Endothelial cell of umbilical vein (primary cell): ENCODE measurements around the gene FEN1. TPM values are rescaled to one million over a fixed set of nuclear protein-coding genes. Genes with fewer than 3 reads are reported as not detected.

Experiments used
- BruUV-seq: library from RNA; stranded (reverse); fragments of 400-500 nt; replicated peaks from 2 replicates; lab custom pipeline; 2021; lab: Mats Ljungman, UMichigan
- CTCF ChIA-PET: fragments of 300-600, 350-600 bp; sonication (Branson Sonifier 250); formaldehyde crosslinking; loops from one replicate; lab custom pipeline; 2021; ENCODE audit warnings: antibody characterized with exemption, inconsistent platforms; lab: Charles Lee
- POLR2A ChIA-PET: fragments of 300-600, 350-600 bp; sonication (Branson Sonifier 250); formaldehyde crosslinking; loops from one replicate; lab custom pipeline; 2021; ENCODE audit warnings: antibody characterized with exemption, inconsistent platforms; lab: Charles Lee
- DNase-seq: peaks from one replicate; pipeline ENCODE4 v3.0.0-alpha.2; 2011; ENCODE audit warnings: low read depth, low spot score
- FAIRE-seq: peaks from 2 replicates; lab custom pipeline; 2011; peaks lifted over from hg19 to GRCh38; lab: Jason Lieb, UNC
- H2AFZ ChIP-seq: 2 replicates; pipeline ENCODE4 v1.6.0; 2012; ENCODE audit warnings: low read depth, low read length, control low read depth, inconsistent platforms
- H3K27ac ChIP-seq: 2 replicates; pipeline ENCODE4 v1.5.1; 2011; ENCODE audit warnings: low read depth, mild to moderate bottlenecking, control low read depth, low read length, moderate library complexity; ENCODE audit not compliant: insufficient read depth
- H3K27me3 ChIP-seq, 2 experiments: 2 replicates each; pipeline versions ENCODE4 v1.6.0 to v1.6.1; 2011; ENCODE audit warnings: low read length in 2 of 2, mixed read lengths in 1 of 2; ENCODE audit not compliant: control insufficient read depth in 2 of 2, insufficient read depth in 2 of 2
- H3K36me3 ChIP-seq, 2 experiments: 2 replicates in 1 of 2; 3 replicates in 1 of 2; pipeline ENCODE4 v1.5.1; 2011; ENCODE audit warnings: low read length in 2 of 2, mild to moderate bottlenecking in 1 of 2, moderate library complexity in 1 of 2; ENCODE audit not compliant: control insufficient read depth in 2 of 2, insufficient read depth in 2 of 2; ENCODE audit errors: extremely low read depth in 1 of 2
- H3K4me1 ChIP-seq: 3 replicates; pipeline ENCODE4 v1.5.1; 2011; ENCODE audit warnings: mild to moderate bottlenecking, low read length; ENCODE audit not compliant: control insufficient read depth, insufficient read depth; ENCODE audit errors: extremely low read depth
- H3K4me2 ChIP-seq: 2 replicates; pipeline ENCODE4 v1.6.1; 2011; ENCODE audit warnings: low read length, control low read depth, mixed read lengths; ENCODE audit not compliant: insufficient read depth
- H3K4me3 ChIP-seq, 3 experiments: fragments of 200-600 bp in 1 of 3; sonication (generic), shearing (Covaris generic) in 1 of 3; replicated peaks in 1 of 3; 2 replicates each; pipeline ENCODE4 v1.5.1; 2011 to 2016; ENCODE audit warnings: control low read depth in 3 of 3, low read length in 3 of 3, mild to moderate bottlenecking in 2 of 3, inconsistent platforms in 1 of 3, low read depth in 1 of 3, moderate library complexity in 1 of 3; ENCODE audit not compliant: insufficient read depth in 1 of 3
- H3K79me2 ChIP-seq: 2 replicates; pipeline ENCODE4 v1.6.0; 2012; ENCODE audit warnings: low read length, inconsistent platforms; ENCODE audit not compliant: control insufficient read depth, insufficient read depth
- H3K9ac ChIP-seq: replicated peaks from 2 replicates; pipeline ENCODE3; 2011; ENCODE audit warnings: low read length, control low read depth; ENCODE audit not compliant: insufficient read depth; ENCODE audit errors: extremely low read depth
- H3K9me1 ChIP-seq: replicated peaks from 3 replicates; pipeline ENCODE4 v1.6.0; 2011; ENCODE audit warnings: mild to moderate bottlenecking, low read length; ENCODE audit not compliant: control insufficient read depth, insufficient read depth; ENCODE audit errors: extremely low read depth
- H3K9me3 ChIP-seq: replicated peaks from 2 replicates; pipeline ENCODE4 v1.5.1; 2012; ENCODE audit warnings: low read length, inconsistent platforms; ENCODE audit not compliant: control insufficient read depth, insufficient read depth
- H4K20me1 ChIP-seq: replicated peaks from 2 replicates; pipeline ENCODE3; 2011; ENCODE audit warnings: mild to moderate bottlenecking, low read length; ENCODE audit not compliant: control insufficient read depth, insufficient read depth; ENCODE audit errors: extremely low read depth
- CTCF ChIP-seq, 2 donors: IDR thresholded peaks; 1 replicate in 1 of 2; 2 replicates in 1 of 2; pipeline ENCODE4 v1.5.1; 2011; ENCODE audit warnings: low read length in 2 of 2, mild to moderate bottlenecking in 2 of 2, moderate library complexity in 2 of 2, control low read depth in 1 of 2, inconsistent platforms in 1 of 2, low read depth in 1 of 2; ENCODE audit not compliant: insufficient read depth in 1 of 2; ENCODE audit errors: extremely low read depth in 1 of 2
- EZH2 ChIP-seq: IDR thresholded peaks from 2 replicates; pipeline ENCODE4 v1.6.1; 2012; ENCODE audit warnings: borderline replicate concordance, low read depth, mild to moderate bottlenecking, moderate library complexity, low read length, inconsistent platforms; ENCODE audit not compliant: severe bottlenecking
- FOS ChIP-seq: IDR thresholded peaks from 2 replicates; pipeline ENCODE4 v1.6.1; 2011; ENCODE audit warnings: mild to moderate bottlenecking, low read length, moderate library complexity, borderline replicate concordance; ENCODE audit not compliant: insufficient read depth
- GATA2 ChIP-seq: IDR thresholded peaks from 2 replicates; pipeline ENCODE4 v1.7.0; 2011; ENCODE audit warnings: low read depth, mild to moderate bottlenecking, moderate library complexity, mixed read lengths, low read length; ENCODE audit not compliant: insufficient read length, insufficient read depth
- JUN ChIP-seq: IDR thresholded peaks from 2 replicates; pipeline ENCODE4 v1.6.1; 2011; ENCODE audit warnings: borderline replicate concordance, low read depth; ENCODE audit not compliant: insufficient read length, insufficient read depth
- MAX ChIP-seq: IDR thresholded peaks from 2 replicates; pipeline ENCODE4 v1.6.1; 2011; ENCODE audit not compliant: insufficient read depth, insufficient read length
- MYC ChIP-seq: IDR thresholded peaks from one replicate; pipeline ENCODE4 v1.6.1; 2011; ENCODE audit warnings: mild to moderate bottlenecking, low read depth, low read length
- POLR2A ChIP-seq: IDR thresholded peaks from 2 replicates; pipeline ENCODE4 v1.6.1; 2012; ENCODE audit warnings: low read depth, mild to moderate bottlenecking, control low read depth, low read length
- POLR2AphosphoS5 ChIP-seq: IDR thresholded peaks from 2 replicates; pipeline ENCODE4 v1.6.1; 2012; ENCODE audit warnings: low read depth, mild to moderate bottlenecking, control low read depth, low read length, moderate library complexity; ENCODE audit not compliant: insufficient read depth
- dilution Hi-C: fragments of 300-500 bp; cut with MboI; formaldehyde crosslinking; loops from one replicate; pipeline ENCODE4 v1.15.0; 2019; ENCODE audit warnings: low sequenced_read_pairs; ENCODE audit not compliant: extremely low pct_ligation_motif_present
- intact Hi-C: fragments of 100-400 bp; cut with micrococcal nuclease; formaldehyde crosslinking; loops from one replicate; pipeline ENCODE4 v1.10.0; 2022
- polyA plus RNA-seq, 4 experiments: library from polyadenylated mRNA; depleted of rRNA in 3 of 4; stranded (reverse) in 3 of 4; unstranded in 1 of 4; fragments of >200 nt; gene quantifications; 2 replicates each; pipeline versions ENCODE4 v1.2.1 to v1.2.3, GENCODE V29; 2011 to 2012; ENCODE audit warnings: missing spikeins in 1 of 4
- total RNA-seq: library from RNA; stranded (reverse); gene quantifications from 2 replicates; pipeline ENCODE4 v1.2.3, GENCODE V29; 2021

Gene FEN1
- total and polyA plus RNA-seq, 2 donors (not counting 3 experiments of a cell fraction or from before 2014, with no cell fraction given), result 29.3 to 60.5 TPM

- peaks cover 2% of the 10 kb centered on the region for H3K79me2 ChIP-seq
- H4K20me1 ChIP-seq, result no peaks in the 10 kb centered on the region
- no peak for TF ChIP-seq MAX
- no peak for TF ChIP-seq CTCF (IDR thresholded peaks at IDR 0.05; ENCODE audit: extremely low read depth in 1 of 2, insufficient read depth in 1 of 2, low read depth in 1 of 2, low read length in 2 of 2)
- no peak for TF ChIP-seq JUN
- no peak for TF ChIP-seq EZH2
- TF ChIP-seq FOS, result no peak
- TF ChIP-seq MYC, result no peak
- no peak for TF ChIP-seq POLR2A
- no peak for TF ChIP-seq POLR2AphosphoS5
- no peak for TF ChIP-seq GATA2
- BruUV-seq, result no TSS peak
- CTCF ChIA-PET, result interaction anchor here (1.2 to 1.4 kb wide), 3 partner anchors 11 to 304 kb away, joined by 3 to 4 read pairs (median 3); partner anchors contain the start of gene FADS2
- dilution Hi-C loops (no loop called here), intact Hi-C loops (no loop called here)
- no peak overlapping the region for H3K4me3 ChIP-seq
- FAIRE-seq (no peak), DNase-seq (no peak)
- no peaks in the 10 kb centered on the region for H3K27me3 ChIP-seq
- H3K4me1 ChIP-seq, result peaks cover 13% of the 10 kb centered on the region
- POLR2A ChIA-PET, result no interaction called here
- no peaks in the 10 kb centered on the region for H3K9me3 ChIP-seq
- H3K27ac ChIP-seq, result peak overlapping the region; percentile 5
- no peaks in the 10 kb centered on the region for H3K9me1 ChIP-seq
- no peak overlapping the region for H3K9ac ChIP-seq
- H3K36me3 ChIP-seq, result peaks cover 15 to 30% of the 10 kb centered on the region in 2 experiments
- H2AFZ ChIP-seq, result no peak overlapping the region
- no peak overlapping the region for H3K4me2 ChIP-seq
Observed at GRCh38 chr11:61803889-61804647, 11.4 kb downstream of the FEN1 start.
